OCI-LY3 (cell line): Measurements from ENCODE around the gene KCNIP1.

Experiments
- H2AFZ ChIP-seq: fragments of 200-600, 300-600 bp; shearing (Covaris generic); 2 replicates; pipeline ENCODE4 v1.6.0; 2014; ENCODE audit warnings: antibody characterized with exemption, low read depth, low read length
- H3K27ac ChIP-seq: fragments of 200-600, 300-600 bp; sonication (generic); 2 replicates; pipeline ENCODE4 v1.5.1; 2014; ENCODE audit warnings: mild to moderate bottlenecking, low read length, moderate library complexity, mixed read lengths
- H3K27me3 ChIP-seq: fragments of 200-600, 300-600 bp; sonication (generic); 2 replicates; pipeline ENCODE4 v1.6.1; 2014; ENCODE audit warnings: low read depth, low read length, mixed read lengths
- H3K36me3 ChIP-seq: fragments of 200-600, 300-600 bp; sonication (generic); replicated peaks from 2 replicates; pipeline ENCODE3; 2014; ENCODE audit warnings: low read depth, low read length, mixed read lengths
- H3K4me1 ChIP-seq: fragments of 300-600, 200-600 bp; sonication (generic); 2 replicates; pipeline ENCODE4 v1.6.1; 2014; ENCODE audit warnings: low read length, mixed read lengths
- H3K4me2 ChIP-seq: fragments of 200-600, 300-600 bp; sonication (generic); 2 replicates; pipeline ENCODE4 v1.6.1; 2014; ENCODE audit warnings: low read length, mixed read lengths
- H3K4me3 ChIP-seq: fragments of 300-600, 200-600 bp; sonication (generic); 2 replicates; pipeline ENCODE4 v1.5.1; 2014; ENCODE audit warnings: antibody characterized with exemption, mild to moderate bottlenecking, low read length, moderate library complexity
- H3K79me2 ChIP-seq: fragments of 300-600, 200-600 bp; shearing (Covaris generic); 2 replicates; pipeline ENCODE4 v1.6.1; 2014; ENCODE audit warnings: mild to moderate bottlenecking, low read length, mixed read lengths
- H3K9ac ChIP-seq: fragments of 300-600, 200-600 bp; shearing (Covaris generic); 2 replicates; pipeline ENCODE4 v1.6.0; 2014; ENCODE audit warnings: mild to moderate bottlenecking, low read length, moderate library complexity
- H3K9me3 ChIP-seq: fragments of 200-600, 300-600 bp; shearing (Covaris generic); 2 replicates; pipeline ENCODE4 v1.6.1; 2014; ENCODE audit warnings: low read length, mixed read lengths; ENCODE audit not compliant: insufficient read depth
- H4K20me1 ChIP-seq: fragments of 200-600, 300-600 bp; sonication (generic); 2 replicates; pipeline ENCODE4 v1.6.1; 2016; ENCODE audit warnings: low read length, mixed read lengths; ENCODE audit not compliant: insufficient read depth
- EZH2phosphoT487 ChIP-seq: fragments of 200-600 bp; shearing (Covaris generic); IDR thresholded peaks from 2 replicates; pipeline ENCODE4 v1.6.1; 2018; ENCODE audit warnings: antibody characterized with exemption, mixed run types, low read depth
- TF ChIP-seq, protein P1 (sequence below): fragments of 200-600, 300-600 bp; sonication (generic); IDR thresholded peaks from 2 replicates; pipeline ENCODE4 v1.5.1; 2014; ENCODE audit warnings: antibody characterized with exemption, low read length, low read depth

KCNIP1 gene

DNA sequence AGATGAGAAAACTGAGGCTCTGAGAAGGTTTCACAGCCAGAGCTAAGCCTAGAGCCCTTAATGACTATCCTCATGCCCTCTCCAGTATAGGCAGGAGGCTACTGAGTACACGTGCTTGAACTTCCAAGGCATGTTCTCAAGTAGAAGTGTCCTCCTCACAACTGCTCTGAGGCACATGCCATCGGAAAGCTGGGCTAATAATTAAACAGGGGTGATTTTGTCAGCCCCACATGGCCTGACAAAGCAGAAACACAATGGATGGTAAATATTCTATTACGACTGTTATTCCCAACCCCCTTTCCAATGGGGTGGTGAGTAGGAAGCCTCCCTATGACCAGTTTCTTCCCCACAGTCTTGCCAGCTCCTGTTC lies 34.3 kb downstream of the KCNIP1 start:
- no peak overlapping the region for H3K27ac ChIP-seq
- TF ChIP-seq, protein P1, sequence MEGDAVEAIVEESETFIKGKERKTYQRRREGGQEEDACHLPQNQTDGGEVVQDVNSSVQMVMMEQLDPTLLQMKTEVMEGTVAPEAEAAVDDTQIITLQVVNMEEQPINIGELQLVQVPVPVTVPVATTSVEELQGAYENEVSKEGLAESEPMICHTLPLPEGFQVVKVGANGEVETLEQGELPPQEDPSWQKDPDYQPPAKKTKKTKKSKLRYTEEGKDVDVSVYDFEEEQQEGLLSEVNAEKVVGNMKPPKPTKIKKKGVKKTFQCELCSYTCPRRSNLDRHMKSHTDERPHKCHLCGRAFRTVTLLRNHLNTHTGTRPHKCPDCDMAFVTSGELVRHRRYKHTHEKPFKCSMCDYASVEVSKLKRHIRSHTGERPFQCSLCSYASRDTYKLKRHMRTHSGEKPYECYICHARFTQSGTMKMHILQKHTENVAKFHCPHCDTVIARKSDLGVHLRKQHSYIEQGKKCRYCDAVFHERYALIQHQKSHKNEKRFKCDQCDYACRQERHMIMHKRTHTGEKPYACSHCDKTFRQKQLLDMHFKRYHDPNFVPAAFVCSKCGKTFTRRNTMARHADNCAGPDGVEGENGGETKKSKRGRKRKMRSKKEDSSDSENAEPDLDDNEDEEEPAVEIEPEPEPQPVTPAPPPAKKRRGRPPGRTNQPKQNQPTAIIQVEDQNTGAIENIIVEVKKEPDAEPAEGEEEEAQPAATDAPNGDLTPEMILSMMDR: no peak
- TF ChIP-seq EZH2phosphoT487: no peak
- peaks cover 39% of the 10 kb centered on the region for H3K4me1 ChIP-seq
- 0 out of 2 replicates have a peak overlapping the region, but pooled peaks have one; percentile 53 for H3K4me2 ChIP-seq
- no peak overlapping the region for H3K4me3 ChIP-seq
- H3K9ac ChIP-seq: no peak overlapping the region
- peaks cover 32% of the 10 kb centered on the region for H3K27me3 ChIP-seq
- no peaks in the 10 kb centered on the region for H3K36me3 ChIP-seq
- H2AFZ ChIP-seq: no peak overlapping the region
- no peaks in the 10 kb centered on the region for H4K20me1 ChIP-seq
- no peaks in the 10 kb centered on the region for H3K79me2 ChIP-seq
- H3K9me3 ChIP-seq: no peaks in the 10 kb centered on the region

DNA sequence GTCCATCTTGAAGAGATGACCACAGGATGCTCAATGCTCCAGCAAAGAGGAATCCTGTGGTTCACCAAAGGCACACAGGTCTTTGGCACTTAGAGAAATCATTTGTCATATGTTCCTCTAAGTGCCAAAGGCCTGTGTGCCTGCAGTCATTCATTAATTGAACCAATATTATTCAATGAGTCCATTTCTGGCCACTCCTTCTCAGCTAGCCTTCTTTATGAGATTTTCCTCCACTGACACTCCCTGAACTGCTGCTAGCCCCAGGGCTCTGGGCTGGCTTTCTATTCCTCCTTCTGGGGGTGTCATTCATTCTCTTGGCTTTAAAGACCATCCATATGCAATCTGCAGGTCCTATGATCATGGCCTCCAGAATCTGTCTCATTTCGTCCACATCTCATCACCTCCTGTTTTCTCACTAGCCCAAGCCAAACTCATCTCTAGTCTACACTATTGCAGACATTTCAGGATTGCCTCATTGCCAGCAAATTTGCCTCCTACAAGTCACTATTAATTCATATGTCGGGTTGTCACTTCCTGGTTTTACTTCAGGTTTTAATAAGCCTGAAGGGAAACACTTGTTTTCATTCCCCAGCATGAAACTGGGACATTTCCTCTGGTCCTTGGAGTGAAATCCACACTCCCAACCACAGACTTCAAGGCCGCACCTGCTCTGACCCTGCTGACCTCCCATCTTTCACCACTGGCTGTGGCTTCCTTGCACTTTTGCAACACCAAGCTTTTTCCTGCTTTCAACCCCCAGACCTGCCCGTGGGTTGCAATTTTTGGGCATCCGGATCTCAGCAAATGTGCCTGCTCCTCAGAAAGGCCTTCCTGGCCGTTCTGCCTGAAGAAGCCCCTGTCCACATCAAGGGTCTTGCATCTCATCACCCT lies 35.1 kb downstream of the KCNIP1 start:
- Histone ChIP-seq H3K36me3 (no peaks in the 10 kb centered on the region), H3K27me3 (peaks cover 24% of the 10 kb centered on the region; the same call in 1 of the 2 replicates), H2AFZ (no peak overlapping the region), H3K4me2 (peak overlapping the region; percentile 53), H3K79me2 (no peaks in the 10 kb centered on the region), H3K4me1 (peaks cover 41% of the 10 kb centered on the region), H3K27ac (no peak overlapping the region), H3K9ac (no peak overlapping the region), H3K4me3 (no peak overlapping the region), H4K20me1 (no peaks in the 10 kb centered on the region), H3K9me3 (no peaks in the 10 kb centered on the region)
- TF ChIP-seq EZH2phosphoT487: no peak
- TF ChIP-seq, protein P1: no peak

DNA sequence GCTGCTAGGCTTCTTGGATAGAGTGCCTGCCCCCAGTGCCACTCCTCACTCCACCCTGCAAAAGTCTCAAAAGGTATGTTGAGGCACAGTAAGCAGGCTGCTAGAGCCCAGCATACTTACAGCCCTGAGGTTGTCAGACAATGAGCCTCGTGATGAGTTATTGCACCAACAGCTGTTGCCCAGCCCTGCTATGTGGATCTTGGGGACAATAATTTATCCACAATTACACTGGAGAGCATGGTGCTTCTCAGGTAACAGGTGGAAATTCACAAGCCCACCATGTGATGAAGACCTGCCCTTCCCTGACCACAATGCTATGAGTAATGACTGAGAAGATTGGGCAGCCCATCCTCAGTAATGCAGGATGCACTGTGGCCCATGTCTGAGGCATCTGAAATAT lies 36.5 kb downstream of the KCNIP1 start:
- no peak overlapping the region for H3K27ac ChIP-seq
- TF ChIP-seq, protein P1: no peak
- no peak for TF ChIP-seq EZH2phosphoT487
- no peak overlapping the region for H3K9ac ChIP-seq
- no peak overlapping the region for H3K4me2 ChIP-seq
- H2AFZ ChIP-seq: no peak overlapping the region
- H3K9me3 ChIP-seq: peaks cover 5% of the 10 kb centered on the region; the same call in 1 of the 2 replicates
- H3K27me3 ChIP-seq: peaks cover 19% of the 10 kb centered on the region; the same call in 1 of the 2 replicates
- peaks cover 2% of the 10 kb centered on the region for H3K36me3 ChIP-seq
- no peaks in the 10 kb centered on the region for H3K79me2 ChIP-seq
- H4K20me1 ChIP-seq: no peaks in the 10 kb centered on the region
- H3K4me1 ChIP-seq: peaks cover 41% of the 10 kb centered on the region
- no peak overlapping the region for H3K4me3 ChIP-seq

DNA sequence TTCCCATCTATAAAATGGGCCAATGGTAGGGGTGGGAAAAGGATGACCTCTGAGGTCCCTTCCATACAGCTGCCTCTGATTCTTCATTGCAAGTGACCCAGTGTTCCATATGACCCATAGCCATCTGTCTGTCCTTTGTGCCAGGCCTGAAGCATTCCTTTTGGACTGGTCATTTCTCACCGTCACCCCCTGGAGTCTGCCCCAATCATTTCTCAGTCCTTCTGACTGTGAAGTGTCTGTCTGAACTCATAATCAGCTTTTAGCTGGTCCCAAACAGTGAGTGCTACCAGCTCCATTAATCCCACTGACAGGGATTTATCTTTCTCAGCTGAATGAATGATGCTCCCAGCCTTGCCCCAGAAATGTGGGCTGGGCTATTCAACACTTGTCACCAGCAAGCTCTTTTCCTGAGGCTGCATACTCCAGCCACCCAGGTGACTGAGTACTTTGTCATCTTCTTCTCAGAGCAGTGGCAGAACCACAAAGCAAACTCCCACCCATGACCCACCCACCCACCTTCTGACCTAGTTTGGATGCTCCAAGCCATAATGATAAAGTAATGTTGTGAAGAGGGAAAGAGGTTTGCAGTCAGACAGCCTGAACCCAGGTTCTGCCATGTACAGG lies 37.4 kb downstream of the KCNIP1 start:
- H3K27me3 ChIP-seq: peaks cover 22% of the 10 kb centered on the region; the same call in 1 of the 2 replicates

More for the DNA sequence above, 37.4 kb downstream of the KCNIP1 start:
- H2AFZ ChIP-seq: no peak overlapping the region
- no peak overlapping the region for H3K27ac ChIP-seq
- H3K4me1 ChIP-seq: peaks cover 41% of the 10 kb centered on the region
- no peak overlapping the region for H3K4me3 ChIP-seq
- no peak overlapping the region for H3K4me2 ChIP-seq
- H3K9ac ChIP-seq: no peak overlapping the region
- no peaks in the 10 kb centered on the region for H3K79me2 ChIP-seq
- H4K20me1 ChIP-seq: no peaks in the 10 kb centered on the region
- H3K36me3 ChIP-seq: peaks cover 8% of the 10 kb centered on the region
- TF ChIP-seq EZH2phosphoT487: no peak
- TF ChIP-seq, protein P1: no peak
- H3K9me3 ChIP-seq: peaks cover 10% of the 10 kb centered on the region; the same call in 1 of the 2 replicates
